GM12878 (cell line): ENCODE measurements around the gene BARX2. TPM values are rescaled to one million over a fixed set of nuclear protein-coding genes. Genes with fewer than 3 reads are reported as not detected.

Experiments used
- ATAC-seq: fragments of 200-7000 bp; cut with Tn5 transposase; 3 replicates; pipeline ENCODE4 v1.9.1; 2020; ENCODE audit warnings: mild to moderate bottlenecking, moderate library complexity
- BruUV-seq: library from RNA; stranded (reverse); fragments of 400-500 nt; replicated peaks from 2 replicates; lab custom pipeline; 2021; lab: Mats Ljungman, UMichigan
- CTCF ChIA-PET: fragments of 300-600 bp; sonication (Branson Sonifier 250); formaldehyde crosslinking; extraction: SDS; loops from one replicate; lab custom pipeline; 2021; ENCODE audit warnings: inconsistent platforms; lab: Yijun Ruan, JAX
- POLR2A ChIA-PET: fragments of 350-600 bp; formaldehyde crosslinking; extraction: SDS; loops from one replicate; lab custom pipeline; 2021; ENCODE audit warnings: inconsistent platforms; lab: Charles Lee
- RAD21 ChIA-PET: fragments of 300-600 bp; sonication (Branson Sonifier 250); formaldehyde crosslinking; loops from one replicate; lab custom pipeline; 2023; ENCODE audit warnings: antibody characterized with exemption; ENCODE audit not compliant: unreplicated experiment; lab: Charles Lee
- SMC1A ChIA-PET: fragments of 300-600 bp; sonication (Branson Sonifier 250); formaldehyde crosslinking; loops from one replicate; lab custom pipeline; 2023; ENCODE audit not compliant: unreplicated experiment, uncharacterized antibody; lab: Charles Lee
- DNase-seq: peaks from one replicate; pipeline ENCODE4 v3.0.0-alpha.2; 2011; ENCODE audit warnings: low read depth, low spot score
- FAIRE-seq: peaks from 3 replicates; lab custom pipeline; 2011; peaks lifted over from hg19 to GRCh38; lab: Jason Lieb, UNC
- H2AFZ ChIP-seq: 2 replicates; pipeline ENCODE4 v1.6.0; 2011; ENCODE audit warnings: low read depth, low read length, control low read depth; ENCODE audit not compliant: control insufficient read depth
- H3K27ac ChIP-seq: 2 replicates; pipeline ENCODE4 v1.5.1; 2011; ENCODE audit warnings: control low read depth; ENCODE audit not compliant: control insufficient read depth, insufficient read depth
- H3K27me3 ChIP-seq, 2 experiments: replicated peaks in 1 of 2; 2 replicates each; pipeline versions ENCODE4 v1.6.0 to v1.6.1; 2011; ENCODE audit warnings: low read length in 1 of 2; ENCODE audit not compliant: control insufficient read depth in 2 of 2, insufficient read depth in 2 of 2
- H3K36me3 ChIP-seq, 2 experiments: 2 replicates each; pipeline ENCODE4 v1.5.1; 2011; ENCODE audit warnings: low read length in 1 of 2; ENCODE audit not compliant: control insufficient read depth in 2 of 2, insufficient read depth in 2 of 2
- H3K4me1 ChIP-seq: 2 replicates; pipeline ENCODE4 v1.6.1; 2011; ENCODE audit warnings: mild to moderate bottlenecking, low read length, moderate library complexity, mixed read lengths; ENCODE audit not compliant: control insufficient read depth, insufficient read depth
- H3K4me2 ChIP-seq: 2 replicates; pipeline ENCODE4 v1.6.0; 2011; ENCODE audit warnings: control low read depth; ENCODE audit not compliant: control insufficient read depth, insufficient read depth
- H3K4me3 ChIP-seq: fragments of 200-600 bp; sonication (generic); 2 replicates; pipeline ENCODE4 v1.5.1; 2016
- H3K79me2 ChIP-seq: 2 replicates; pipeline ENCODE4 v1.6.0; 2011; ENCODE audit warnings: low read length; ENCODE audit not compliant: control insufficient read depth, insufficient read depth
- H3K9ac ChIP-seq: 2 replicates; pipeline ENCODE4 v1.8.0; 2011; ENCODE audit warnings: low read length, control low read depth, mixed read lengths; ENCODE audit not compliant: control insufficient read depth, insufficient read depth
- H3K9me3 ChIP-seq: replicated peaks from 3 replicates; pipeline ENCODE4 v1.5.1; 2011; ENCODE audit warnings: mild to moderate bottlenecking, low read length; ENCODE audit not compliant: control insufficient read depth, insufficient read depth
- H4K20me1 ChIP-seq: 2 replicates; pipeline ENCODE4 v1.6.0; 2011; ENCODE audit not compliant: control insufficient read depth, insufficient read depth
- BMI1 ChIP-seq: fragments of 450-650 bp; IDR thresholded peaks from 2 replicates; pipeline ENCODE4 v1.6.1; 2016; ENCODE audit warnings: mild to moderate bottlenecking, moderate library complexity, borderline replicate concordance
- CREM ChIP-seq: IDR thresholded peaks from 2 replicates; pipeline ENCODE4 v1.6.1; 2014; ENCODE audit warnings: antibody characterized with exemption, low read depth
- EP300 ChIP-seq, 2 experiments: fragments of 150-350 bp in 1 of 2; IDR thresholded peaks; 2 replicates each; pipeline ENCODE4 v1.6.1; 2011 to 2012; ENCODE audit warnings: low read depth in 2 of 2, low read length in 2 of 2, borderline replicate concordance in 1 of 2, improper control_type of control experiment in 1 of 2, inconsistent platforms in 1 of 2; ENCODE audit not compliant: control insufficient read depth in 1 of 2
- FOXK2 ChIP-seq: fragments of 450-650 bp; IDR thresholded peaks from 2 replicates; pipeline ENCODE4 v1.6.1; 2017; ENCODE audit warnings: mild to moderate bottlenecking, moderate library complexity
- FOXM1 ChIP-seq: IDR thresholded peaks from 2 replicates; pipeline ENCODE4 v1.6.1; 2012; ENCODE audit warnings: low read depth, mild to moderate bottlenecking, inconsistent platforms, low read length, moderate library complexity
- IKZF1 ChIP-seq: fragments of 450-650 bp; conservative IDR thresholded peaks from 2 replicates; pipeline ENCODE4 v1.6.1; 2017; ENCODE audit warnings: antibody characterized with exemption, mild to moderate bottlenecking
- IRF4 ChIP-seq: IDR thresholded peaks from 2 replicates; pipeline ENCODE4 v1.6.1; 2011; ENCODE audit warnings: low read depth, low read length
- KAT2A ChIP-seq: conservative IDR thresholded peaks from 2 replicates; pipeline ENCODE4 v1.6.1; 2011; ENCODE audit warnings: low read depth, low read length; ENCODE audit not compliant: control insufficient read depth
- MEF2A ChIP-seq: IDR thresholded peaks from 2 replicates; pipeline ENCODE4 v1.6.1; 2011; ENCODE audit warnings: low read depth, mild to moderate bottlenecking, low read length, moderate library complexity; ENCODE audit not compliant: insufficient read depth
- TCF12 ChIP-seq: IDR thresholded peaks from 2 replicates; pipeline ENCODE4 v1.6.1; 2011; ENCODE audit warnings: low read depth, mild to moderate bottlenecking, low read length
- WGBS: methylation state at CpG from one replicate; pipeline ENCODE4 v1.1.6; 2016; ENCODE audit warnings: low lambda C conversion rate; ENCODE audit not compliant: insufficient replicate concordance, insufficient coverage; ENCODE audit errors: missing lambda C conversion rate; 5-methylcytosine and 5-hydroxymethylcytosine counted together
- in situ Hi-C: fragments of 300-500 bp; cut with MboI; formaldehyde crosslinking; loops from 9 replicates; pipeline ENCODE4 v1.14.3; 2018; ENCODE audit warnings: mixed read lengths
- intact Hi-C: fragments of 100-400 bp; cut with micrococcal nuclease; formaldehyde crosslinking; loops from one replicate; pipeline ENCODE4 v1.14.2; 2022; ENCODE audit not compliant: unreplicated experiment
- polyA plus RNA-seq, 11 experiments: library from polyadenylated mRNA; depleted of rRNA in 4 of 11; unstranded in 6 of 11; stranded (reverse) in 5 of 11; fragments of >200 nt; fragmentation: Nextera tagmentation in 4 of 11; fragmentation: Illumina TruSeq in 1 of 11; extraction: Ambion mirVana in 4 of 11; extraction: Trizol in 1 of 11; gene quantifications; 1 replicate in 1 of 11; 2 replicates in 10 of 11; pipeline versions ENCODE4 v1.2.1 to v1.2.3, GENCODE V29; 2011 to 2016; ENCODE audit warnings: inconsistent platforms in 2 of 11, missing spikeins in 2 of 11, low read depth in 1 of 11
- total RNA-seq, 4 experiments: library from RNA; depleted of rRNA in 3 of 4; stranded (reverse); fragments of >200 nt in 3 of 4; fragmentation: Illumina TruSeq in 1 of 4; extraction: Trizol in 1 of 4; gene quantifications; 2 replicates each; pipeline versions ENCODE4 v1.2.1 to v1.2.3, GENCODE V29; 2013 to 2021
- TF ChIP-seq, protein P1 (sequence below): IDR thresholded peaks from 2 replicates; pipeline ENCODE4 v1.6.1; 2011; ENCODE audit warnings: borderline replicate concordance, low read depth, mild to moderate bottlenecking, moderate library complexity, mixed read lengths, low read length; ENCODE audit not compliant: insufficient read depth; ENCODE audit errors: extremely low read length
- TF ChIP-seq, protein P2 (sequence below): IDR thresholded peaks from 2 replicates; pipeline ENCODE4 v1.6.1; 2012; ENCODE audit warnings: low read length, inconsistent platforms
- TF ChIP-seq, protein P3 (sequence below): IDR thresholded peaks from 2 replicates; pipeline ENCODE4 v1.6.1; 2012; ENCODE audit warnings: low read depth, low read length, improper control_type of control experiment

Gene BARX2
- total and polyA plus RNA-seq, 10 of the 15 experiments (the other 5 are each of a cell fraction or from before 2014, with no cell fraction given): 0.07 to 0.84 TPM; not detected in 8

DNA sequence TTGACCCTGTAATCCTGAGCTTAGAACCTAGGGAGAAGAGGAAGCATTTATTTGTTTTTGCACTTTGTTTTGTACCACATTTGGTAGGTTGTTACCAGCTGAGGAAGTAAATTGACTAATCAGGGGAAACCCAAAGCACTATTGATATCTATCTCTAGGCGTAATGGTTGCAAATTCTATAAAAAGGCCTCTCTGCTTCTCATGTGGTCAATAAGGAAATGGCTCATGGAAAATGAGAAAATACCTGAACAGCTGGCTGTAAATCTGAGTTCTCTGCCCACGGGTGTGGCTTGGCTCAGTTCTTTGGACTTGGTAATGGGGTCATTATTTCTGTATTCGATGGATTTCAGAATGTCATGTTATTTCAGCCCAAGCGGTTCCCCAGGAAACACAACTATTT is 42.4 kb downstream of the BARX2 start (continued):
- TF ChIP-seq, protein P1, sequence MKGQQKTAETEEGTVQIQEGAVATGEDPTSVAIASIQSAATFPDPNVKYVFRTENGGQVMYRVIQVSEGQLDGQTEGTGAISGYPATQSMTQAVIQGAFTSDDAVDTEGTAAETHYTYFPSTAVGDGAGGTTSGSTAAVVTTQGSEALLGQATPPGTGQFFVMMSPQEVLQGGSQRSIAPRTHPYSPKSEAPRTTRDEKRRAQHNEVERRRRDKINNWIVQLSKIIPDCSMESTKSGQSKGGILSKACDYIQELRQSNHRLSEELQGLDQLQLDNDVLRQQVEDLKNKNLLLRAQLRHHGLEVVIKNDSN: no peak
- TF ChIP-seq FOXK2 (no peak), MEF2A (0 out of 2 replicates have a peak, but pooled peaks have one; percentile 42), KAT2A (no peak), CREM (peak; percentile 37; the same call in 1 of the 2 replicates), IKZF1 (peak; percentile 80), IRF4 (no peak), EP300 (IDR thresholded peaks at IDR 0.05; ENCODE audit: borderline replicate concordance in 1 of 2, control insufficient read depth in 1 of 2, low read depth in 2 of 2, low read length in 2 of 2) (peak; percentile 35 to 82; a peak in 2 of 4 replicates), FOXM1 (peak; percentile 72; the same call in 1 of the 2 replicates)
- TF ChIP-seq, protein P2, sequence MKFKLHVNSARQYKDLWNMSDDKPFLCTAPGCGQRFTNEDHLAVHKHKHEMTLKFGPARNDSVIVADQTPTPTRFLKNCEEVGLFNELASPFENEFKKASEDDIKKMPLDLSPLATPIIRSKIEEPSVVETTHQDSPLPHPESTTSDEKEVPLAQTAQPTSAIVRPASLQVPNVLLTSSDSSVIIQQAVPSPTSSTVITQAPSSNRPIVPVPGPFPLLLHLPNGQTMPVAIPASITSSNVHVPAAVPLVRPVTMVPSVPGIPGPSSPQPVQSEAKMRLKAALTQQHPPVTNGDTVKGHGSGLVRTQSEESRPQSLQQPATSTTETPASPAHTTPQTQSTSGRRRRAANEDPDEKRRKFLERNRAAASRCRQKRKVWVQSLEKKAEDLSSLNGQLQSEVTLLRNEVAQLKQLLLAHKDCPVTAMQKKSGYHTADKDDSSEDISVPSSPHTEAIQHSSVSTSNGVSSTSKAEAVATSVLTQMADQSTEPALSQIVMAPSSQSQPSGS: 0 out of 2 replicates have a peak, but pooled peaks have one; percentile 47

DNA sequence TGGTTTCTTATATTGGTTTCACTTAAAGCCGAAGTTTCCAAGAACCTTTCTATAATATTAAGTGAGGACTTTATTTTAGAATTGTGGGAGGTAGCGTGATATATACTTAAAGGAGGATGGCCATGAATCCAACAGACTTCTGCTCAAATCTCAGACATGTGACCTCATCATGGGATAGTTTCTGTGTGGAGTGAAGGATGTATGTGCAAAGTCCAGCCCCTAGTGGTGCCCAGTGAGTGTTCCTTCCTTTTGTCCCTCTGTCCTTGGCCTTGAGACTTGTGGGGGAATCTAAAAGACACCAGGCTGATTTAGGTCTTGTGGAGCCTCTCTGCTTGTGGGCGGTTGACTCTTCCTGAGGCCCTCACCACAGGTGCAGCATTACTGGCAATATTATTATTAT is 43.7 kb downstream of the BARX2 start:
- Histone ChIP-seq H3K4me3 (no peak overlapping the region), H3K4me1 (peaks cover 5% of the 10 kb centered on the region), H3K27ac (no peak overlapping the region), H3K9ac (no peak overlapping the region), H3K27me3 (no peaks in the 10 kb centered on the region; a peak in 1 of 4 replicates), H3K79me2 (no peaks in the 10 kb centered on the region), H3K4me2 (no peak overlapping the region), H4K20me1 (no peaks in the 10 kb centered on the region), H2AFZ (no peak overlapping the region)
- ChIA-PET RAD21 (interaction anchor here (0.9 kb wide), 1 partner anchor 10 kb away, joined by 4 read pairs; no protein-coding TSS in a partner anchor), POLR2A (no interaction called here), SMC1A (no interaction called here), CTCF (no interaction called here)
- no peak for DNase-seq
- no TSS peak for BruUV-seq
- WGBS: 70% methylated on average over 3 of the region's 3 CpGs
- no peak for ATAC-seq
- intact Hi-C loops: no loop called here
- in situ Hi-C loops: no loop called here
- no peak for FAIRE-seq
- TF ChIP-seq, protein P3, sequence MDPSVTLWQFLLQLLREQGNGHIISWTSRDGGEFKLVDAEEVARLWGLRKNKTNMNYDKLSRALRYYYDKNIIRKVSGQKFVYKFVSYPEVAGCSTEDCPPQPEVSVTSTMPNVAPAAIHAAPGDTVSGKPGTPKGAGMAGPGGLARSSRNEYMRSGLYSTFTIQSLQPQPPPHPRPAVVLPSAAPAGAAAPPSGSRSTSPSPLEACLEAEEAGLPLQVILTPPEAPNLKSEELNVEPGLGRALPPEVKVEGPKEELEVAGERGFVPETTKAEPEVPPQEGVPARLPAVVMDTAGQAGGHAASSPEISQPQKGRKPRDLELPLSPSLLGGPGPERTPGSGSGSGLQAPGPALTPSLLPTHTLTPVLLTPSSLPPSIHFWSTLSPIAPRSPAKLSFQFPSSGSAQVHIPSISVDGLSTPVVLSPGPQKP: no peak
- no peak for TF ChIP-seq BMI1
- TF ChIP-seq TCF12: no peak
- TF ChIP-seq, all 136 proteins: peak for 0
- no peaks in the 10 kb centered on the region for H3K9me3 ChIP-seq
- H3K36me3 ChIP-seq: no peaks in the 10 kb centered on the region
